ENCODE measurements around the gene GNG11. TPM values are rescaled to one million over a fixed set of nuclear protein-coding genes. Genes with fewer than 3 reads are reported as not detected.

The GNG11 gene
- total RNA-seq, 1 experiment from 2014 or later: not detected

DNA sequence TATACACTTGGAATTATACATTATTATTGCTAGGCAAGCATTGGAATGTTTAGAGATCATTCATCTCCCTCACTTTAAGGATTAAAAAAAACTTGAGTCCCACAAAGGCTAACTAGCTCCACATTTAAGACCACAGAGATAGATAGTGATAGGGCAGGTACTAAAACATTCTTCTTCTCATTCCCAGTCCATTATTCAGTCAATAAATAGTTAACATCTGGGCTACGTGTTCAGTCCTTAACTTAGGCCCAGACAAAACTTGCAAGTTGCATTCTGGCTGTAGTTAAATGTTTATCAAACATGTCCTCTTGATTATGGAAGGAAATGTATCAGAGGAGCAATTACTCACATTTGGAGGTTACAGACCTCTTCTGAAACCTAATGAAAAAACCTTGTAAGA, 2.4 kb downstream of the GNG11 start:
- ChIA-PET RAD21 (ENCODE audit: low non-redundant PET in 1 of 2, low total read pairs in 2 of 2, uncharacterized antibody in 2 of 2, unreplicated experiment in 2 of 2) (no interaction called here), POLR2A (no interaction called here), CTCF (no interaction called here)
- Histone ChIP-seq H3K4me2 (ENCODE audit: low read length) (no peak overlapping the region), H3K9me2 (ENCODE audit: insufficient read depth) (no peaks in the 10 kb centered on the region), H3K4me1 (ENCODE audit: control insufficient read depth in 1 of 2, insufficient read depth in 2 of 2, low read length in 2 of 2) (no peaks in the 10 kb centered on the region; a peak in 1 of 4 replicates), H3K4me3 (replicated peaks in 1 of 2; ENCODE audit: low read depth in 1 of 2, low read length in 2 of 2) (no peak overlapping the region), H3K27me3 (ENCODE audit: insufficient read depth, low read length) (no peaks in the 10 kb centered on the region), H3K36me3 (ENCODE audit: control insufficient read depth in 1 of 2, insufficient read depth in 2 of 2, low read length in 2 of 2) (no peaks in the 10 kb centered on the region), H3K27ac (ENCODE audit: low read depth, low read length) (no peak overlapping the region), H3K79me2 (ENCODE audit: insufficient read depth, low read length) (no peaks in the 10 kb centered on the region), H3K9ac (ENCODE audit: low read length) (no peak overlapping the region), H2AFZ (ENCODE audit: low read depth, low read length, poor library complexity, severe bottlenecking) (no peak overlapping the region), H4K20me1 (ENCODE audit: insufficient read depth) (no peaks in the 10 kb centered on the region), H3K9me3 (ENCODE audit: control insufficient read depth in 1 of 2, insufficient read depth in 1 of 2, low read depth in 1 of 2, low read length in 2 of 2) (no peaks in the 10 kb centered on the region)
- no TSS peak for BruUV-seq (replicated peaks)
- no peak for DNase-seq (ENCODE audit: low read depth, low spot score)
- no peak for TF ChIP-seq EZH2phosphoT487 (IDR thresholded peaks at IDR 0.05; ENCODE audit: borderline replicate concordance)
- TF ChIP-seq RAD21 (IDR thresholded peaks at IDR 0.05; ENCODE audit: low read depth): no peak
- no peak for TF ChIP-seq POLR2A (IDR thresholded peaks at IDR 0.05; ENCODE audit: borderline replicate concordance, extremely low read depth, insufficient read depth, insufficient read length)
- TF ChIP-seq, protein P1, sequence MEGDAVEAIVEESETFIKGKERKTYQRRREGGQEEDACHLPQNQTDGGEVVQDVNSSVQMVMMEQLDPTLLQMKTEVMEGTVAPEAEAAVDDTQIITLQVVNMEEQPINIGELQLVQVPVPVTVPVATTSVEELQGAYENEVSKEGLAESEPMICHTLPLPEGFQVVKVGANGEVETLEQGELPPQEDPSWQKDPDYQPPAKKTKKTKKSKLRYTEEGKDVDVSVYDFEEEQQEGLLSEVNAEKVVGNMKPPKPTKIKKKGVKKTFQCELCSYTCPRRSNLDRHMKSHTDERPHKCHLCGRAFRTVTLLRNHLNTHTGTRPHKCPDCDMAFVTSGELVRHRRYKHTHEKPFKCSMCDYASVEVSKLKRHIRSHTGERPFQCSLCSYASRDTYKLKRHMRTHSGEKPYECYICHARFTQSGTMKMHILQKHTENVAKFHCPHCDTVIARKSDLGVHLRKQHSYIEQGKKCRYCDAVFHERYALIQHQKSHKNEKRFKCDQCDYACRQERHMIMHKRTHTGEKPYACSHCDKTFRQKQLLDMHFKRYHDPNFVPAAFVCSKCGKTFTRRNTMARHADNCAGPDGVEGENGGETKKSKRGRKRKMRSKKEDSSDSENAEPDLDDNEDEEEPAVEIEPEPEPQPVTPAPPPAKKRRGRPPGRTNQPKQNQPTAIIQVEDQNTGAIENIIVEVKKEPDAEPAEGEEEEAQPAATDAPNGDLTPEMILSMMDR (IDR thresholded peaks at IDR 0.05 in 2 of 3, conservative IDR thresholded peaks at IDR 0.05 in 1 of 3; ENCODE audit: borderline replicate concordance in 1 of 3, insufficient read depth in 1 of 3, low read depth in 2 of 3, low read length in 2 of 3): no peak
- no peak for TF ChIP-seq ZFX (IDR thresholded peaks at IDR 0.05)
- TF ChIP-seq, protein P2, sequence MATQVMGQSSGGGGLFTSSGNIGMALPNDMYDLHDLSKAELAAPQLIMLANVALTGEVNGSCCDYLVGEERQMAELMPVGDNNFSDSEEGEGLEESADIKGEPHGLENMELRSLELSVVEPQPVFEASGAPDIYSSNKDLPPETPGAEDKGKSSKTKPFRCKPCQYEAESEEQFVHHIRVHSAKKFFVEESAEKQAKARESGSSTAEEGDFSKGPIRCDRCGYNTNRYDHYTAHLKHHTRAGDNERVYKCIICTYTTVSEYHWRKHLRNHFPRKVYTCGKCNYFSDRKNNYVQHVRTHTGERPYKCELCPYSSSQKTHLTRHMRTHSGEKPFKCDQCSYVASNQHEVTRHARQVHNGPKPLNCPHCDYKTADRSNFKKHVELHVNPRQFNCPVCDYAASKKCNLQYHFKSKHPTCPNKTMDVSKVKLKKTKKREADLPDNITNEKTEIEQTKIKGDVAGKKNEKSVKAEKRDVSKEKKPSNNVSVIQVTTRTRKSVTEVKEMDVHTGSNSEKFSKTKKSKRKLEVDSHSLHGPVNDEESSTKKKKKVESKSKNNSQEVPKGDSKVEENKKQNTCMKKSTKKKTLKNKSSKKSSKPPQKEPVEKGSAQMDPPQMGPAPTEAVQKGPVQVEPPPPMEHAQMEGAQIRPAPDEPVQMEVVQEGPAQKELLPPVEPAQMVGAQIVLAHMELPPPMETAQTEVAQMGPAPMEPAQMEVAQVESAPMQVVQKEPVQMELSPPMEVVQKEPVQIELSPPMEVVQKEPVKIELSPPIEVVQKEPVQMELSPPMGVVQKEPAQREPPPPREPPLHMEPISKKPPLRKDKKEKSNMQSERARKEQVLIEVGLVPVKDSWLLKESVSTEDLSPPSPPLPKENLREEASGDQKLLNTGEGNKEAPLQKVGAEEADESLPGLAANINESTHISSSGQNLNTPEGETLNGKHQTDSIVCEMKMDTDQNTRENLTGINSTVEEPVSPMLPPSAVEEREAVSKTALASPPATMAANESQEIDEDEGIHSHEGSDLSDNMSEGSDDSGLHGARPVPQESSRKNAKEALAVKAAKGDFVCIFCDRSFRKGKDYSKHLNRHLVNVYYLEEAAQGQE (IDR thresholded peaks at IDR 0.05; ENCODE audit: low read depth): no peak
- no peak for TF ChIP-seq SRF (IDR thresholded peaks at IDR 0.05; ENCODE audit: low read depth)
- no peak for ATAC-seq
- intact Hi-C loops (cut with micrococcal nuclease): no loop called here

Data from HCT116 (cell line).